Measurements from ENCODE around the gene GRAMD4.

GRAMD4 gene

DNA sequence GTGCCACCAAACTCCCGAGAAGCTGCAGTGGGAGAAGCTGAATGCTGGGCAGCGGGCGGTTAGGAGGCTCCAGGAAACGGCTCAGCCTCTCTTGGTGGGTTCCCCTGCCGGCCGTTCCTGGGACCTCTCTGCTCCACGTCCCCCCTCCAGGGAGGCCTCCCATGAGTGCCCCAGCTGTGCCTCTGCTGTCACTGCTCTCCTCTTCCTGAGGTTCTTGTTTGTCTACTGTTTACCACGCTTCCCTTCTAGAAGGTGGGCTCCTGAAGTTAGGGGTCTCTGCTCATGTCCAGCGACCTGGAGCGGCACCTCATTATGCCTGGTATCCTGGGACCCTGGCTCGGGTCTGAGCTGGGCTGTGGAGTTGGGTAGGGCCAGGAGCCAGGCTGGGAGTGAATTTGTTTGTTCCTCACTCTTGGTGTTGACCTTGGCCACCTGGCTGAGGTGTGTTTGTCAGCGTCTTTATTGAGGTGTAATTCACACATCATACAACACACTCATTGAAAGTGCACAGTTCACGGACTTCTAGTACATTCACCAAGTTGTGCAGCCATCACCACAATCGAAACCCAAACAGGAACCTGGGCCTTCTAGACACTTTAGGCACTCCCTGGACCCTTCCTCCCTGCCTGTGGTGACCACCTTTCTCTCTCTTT, 37.8 kb upstream of the GRAMD4 start:
- DNase-seq, result no peak

DNA sequence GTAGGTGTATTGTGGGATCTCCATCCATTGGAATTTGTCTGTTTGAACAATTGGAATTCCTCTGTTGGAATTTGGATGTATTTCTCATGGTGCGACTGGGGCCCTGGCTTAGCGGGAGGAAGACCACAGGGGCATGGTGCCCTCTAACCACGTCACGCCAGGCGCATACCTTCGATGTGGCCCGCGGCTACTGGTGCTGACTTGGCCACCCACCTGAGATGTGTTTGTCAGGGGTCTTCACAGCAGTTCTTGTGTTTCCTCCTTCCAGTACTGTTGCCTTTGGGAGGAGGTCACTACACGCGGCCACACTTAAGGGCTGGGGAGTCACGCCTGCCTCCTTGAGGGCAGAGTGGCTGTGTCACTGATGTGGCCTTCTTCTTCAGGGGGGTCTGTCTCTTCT, 36.6 kb upstream of the GRAMD4 start:
- no peak for DNase-seq

GRCh38 chr22:46584081-46584921, 35.9 kb upstream of the GRAMD4 start:
- DNase-seq, result no peak

DNA sequence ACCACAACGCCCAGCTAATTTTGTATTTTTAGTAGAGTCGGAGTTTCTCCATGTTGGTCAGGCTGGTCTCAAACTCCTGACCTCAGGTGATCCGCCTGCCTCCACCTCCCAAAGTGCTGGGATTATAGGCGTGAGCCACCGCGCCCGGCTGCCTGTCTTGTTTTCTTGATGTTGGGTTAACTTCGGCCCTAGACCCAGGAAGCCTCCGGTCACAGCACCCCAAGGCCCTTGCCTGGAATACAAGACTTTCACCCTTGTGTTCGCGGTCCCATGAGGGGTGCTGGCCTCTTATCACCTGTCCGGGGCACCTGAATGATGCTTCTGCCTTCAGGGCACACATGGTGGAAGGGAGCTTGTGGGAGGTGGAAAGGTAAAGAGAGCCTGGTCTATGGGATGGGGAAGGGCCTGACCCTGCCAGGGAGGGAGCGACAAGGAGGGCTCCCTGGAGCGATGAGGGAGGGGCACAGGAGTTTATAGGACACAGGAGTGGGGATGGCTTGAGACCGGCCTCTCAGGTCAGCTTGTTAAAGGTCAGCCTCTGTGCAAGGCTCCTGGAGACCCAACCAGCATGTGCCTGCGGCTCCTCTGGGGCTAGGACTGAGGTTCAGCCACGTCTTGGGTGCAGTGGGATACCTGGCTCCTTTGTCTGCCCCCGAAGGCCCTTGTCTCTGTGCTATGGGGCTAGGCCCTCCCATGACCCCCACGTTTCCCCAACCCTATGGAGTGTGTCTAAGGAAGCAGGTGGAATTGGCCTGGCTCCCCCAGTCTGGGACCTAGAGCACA, 34.7 kb upstream of the GRAMD4 start:
- DNase-seq, result no peak

- DNase-seq, result no peak
Observed at GRCh38 chr22:46586123-46586519, 34.1 kb upstream of the GRAMD4 start.

GRCh38 chr22:46586531-46587011, 33.6 kb upstream of the GRAMD4 start:
- no peak for DNase-seq

GRCh38 chr22:46587061-46587460, 33.1 kb upstream of the GRAMD4 start:
- DNase-seq, result peak; percentile 75

DNA sequence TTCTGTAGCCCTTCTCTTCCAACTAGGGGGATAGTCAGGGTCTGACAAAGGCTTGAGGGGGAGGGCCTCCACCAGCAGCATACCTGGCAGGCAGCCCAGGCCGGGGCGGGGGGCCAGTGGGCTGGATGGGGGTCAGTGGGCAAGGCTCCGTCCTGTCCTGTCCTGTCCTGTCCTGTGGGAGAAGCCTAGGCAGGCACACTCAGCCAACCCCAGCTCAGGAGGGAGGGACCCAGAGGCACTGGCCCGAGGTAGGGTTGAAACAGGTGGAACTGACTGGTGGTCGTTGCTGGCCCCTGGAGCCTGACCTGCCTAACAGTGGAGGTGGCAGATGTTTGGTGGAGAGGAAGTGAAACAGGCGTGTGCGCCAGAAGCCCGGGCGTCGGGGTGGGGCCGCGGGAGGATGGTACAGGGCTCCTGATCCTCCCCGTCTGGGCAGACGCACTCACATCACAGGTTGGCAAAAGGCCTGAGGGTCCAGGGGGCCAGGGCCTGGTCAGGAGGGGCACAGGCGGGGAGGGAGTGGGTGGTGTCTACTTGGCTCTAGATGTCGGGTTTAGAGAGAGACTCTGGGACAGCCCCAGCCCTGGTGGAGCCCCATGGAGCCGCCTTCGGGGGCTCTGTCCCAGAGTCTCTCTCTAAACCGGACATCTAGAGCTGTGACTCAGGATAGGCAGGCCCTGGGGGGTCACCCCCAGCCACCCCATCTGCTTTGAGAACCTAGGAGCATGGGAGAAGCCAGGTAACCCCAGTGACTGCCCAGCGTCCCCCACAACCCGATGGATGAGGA, 32.5 kb upstream of the GRAMD4 start:
- peak; percentile 93 for DNase-seq

GRCh38 chr22:46588279-46589140, 31.7 kb upstream of the GRAMD4 start:
- no peak for DNase-seq

DNA sequence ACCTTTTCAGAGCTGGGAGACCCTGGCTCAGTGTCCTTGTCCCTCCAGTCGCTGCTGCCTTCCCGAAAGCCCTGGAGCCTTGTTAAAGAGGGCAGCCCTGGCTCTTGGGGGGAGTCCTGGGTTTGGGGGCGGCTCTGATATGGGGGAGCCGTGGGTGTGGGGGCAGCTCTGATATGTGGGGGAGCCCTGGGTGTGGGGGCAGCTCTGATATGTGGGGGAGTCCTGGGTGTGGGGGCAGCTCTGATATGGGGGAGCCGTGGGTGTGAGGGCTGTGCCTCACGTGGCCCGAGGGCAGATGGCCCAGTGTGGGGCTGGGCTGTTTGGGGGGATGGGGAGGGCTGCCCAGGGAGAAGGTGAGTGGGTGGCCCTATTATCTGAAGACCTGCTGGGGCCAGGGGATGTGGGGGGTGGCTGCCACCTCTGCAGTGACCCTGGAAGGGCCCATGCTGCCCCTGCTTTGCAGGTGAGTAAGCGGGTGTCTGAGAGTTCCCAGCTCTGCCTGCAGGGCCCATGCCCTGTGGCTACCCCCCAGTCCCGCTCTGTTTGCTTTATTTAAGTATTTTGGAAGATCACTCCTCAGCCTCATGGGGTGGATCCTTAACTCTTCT, 30.9 kb upstream of the GRAMD4 start:
- no peak for DNase-seq

GRCh38 chr22:46589871-46590271, 30.3 kb upstream of the GRAMD4 start:
- no peak for DNase-seq

- DNase-seq, result no peak
Observed at GRCh38 chr22:46590334-46590733, 29.9 kb upstream of the GRAMD4 start.

DNA sequence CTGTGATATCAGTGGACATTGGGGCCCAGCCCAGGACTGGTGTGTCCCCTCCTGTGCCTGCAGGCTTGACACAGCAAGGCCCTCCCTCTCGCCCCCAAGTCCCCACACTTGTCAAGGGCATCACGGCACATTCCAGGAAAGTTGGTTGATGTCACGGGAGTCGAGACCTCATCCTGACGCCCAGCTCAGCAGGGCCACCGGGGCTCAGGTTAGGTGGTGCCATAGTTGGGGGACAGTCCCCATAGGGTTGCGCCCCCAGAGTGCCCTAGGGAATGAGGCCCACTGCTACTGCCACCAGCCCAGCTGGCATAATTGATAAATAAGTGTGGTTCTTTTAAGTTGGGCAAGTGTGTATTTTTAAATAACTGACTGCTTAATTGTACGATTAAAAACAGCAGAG, 28.3 kb upstream of the GRAMD4 start:
- no peak for DNase-seq

GRCh38 chr22:46592390-46592872, 27.8 kb upstream of the GRAMD4 start:
- DNase-seq, result peak; percentile 86

DNA sequence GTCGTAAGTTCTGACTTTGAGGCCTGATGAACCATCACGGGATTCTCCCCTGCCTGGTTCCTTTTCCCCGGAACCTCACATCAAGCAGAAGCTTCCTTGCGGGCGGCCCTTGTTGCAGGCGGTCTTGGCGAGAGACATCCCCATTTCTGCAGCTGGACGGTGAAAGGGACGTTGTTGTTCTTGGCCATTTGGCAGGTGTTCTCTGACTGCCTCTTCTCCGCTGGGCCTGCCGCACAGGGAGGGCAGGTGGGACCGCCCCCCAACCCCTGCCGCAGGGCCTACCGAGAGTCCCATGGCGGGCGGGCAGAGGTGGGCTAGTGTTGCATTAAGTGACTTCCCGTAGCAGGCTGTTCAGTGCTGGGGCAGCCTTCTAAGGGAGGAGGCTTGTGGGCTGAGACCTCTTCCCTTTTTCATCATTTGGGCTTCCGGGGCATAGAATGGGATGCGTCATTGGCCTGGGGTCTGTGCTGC, 26.9 kb upstream of the GRAMD4 start:
- DNase-seq, result peak; percentile 36

DNA sequence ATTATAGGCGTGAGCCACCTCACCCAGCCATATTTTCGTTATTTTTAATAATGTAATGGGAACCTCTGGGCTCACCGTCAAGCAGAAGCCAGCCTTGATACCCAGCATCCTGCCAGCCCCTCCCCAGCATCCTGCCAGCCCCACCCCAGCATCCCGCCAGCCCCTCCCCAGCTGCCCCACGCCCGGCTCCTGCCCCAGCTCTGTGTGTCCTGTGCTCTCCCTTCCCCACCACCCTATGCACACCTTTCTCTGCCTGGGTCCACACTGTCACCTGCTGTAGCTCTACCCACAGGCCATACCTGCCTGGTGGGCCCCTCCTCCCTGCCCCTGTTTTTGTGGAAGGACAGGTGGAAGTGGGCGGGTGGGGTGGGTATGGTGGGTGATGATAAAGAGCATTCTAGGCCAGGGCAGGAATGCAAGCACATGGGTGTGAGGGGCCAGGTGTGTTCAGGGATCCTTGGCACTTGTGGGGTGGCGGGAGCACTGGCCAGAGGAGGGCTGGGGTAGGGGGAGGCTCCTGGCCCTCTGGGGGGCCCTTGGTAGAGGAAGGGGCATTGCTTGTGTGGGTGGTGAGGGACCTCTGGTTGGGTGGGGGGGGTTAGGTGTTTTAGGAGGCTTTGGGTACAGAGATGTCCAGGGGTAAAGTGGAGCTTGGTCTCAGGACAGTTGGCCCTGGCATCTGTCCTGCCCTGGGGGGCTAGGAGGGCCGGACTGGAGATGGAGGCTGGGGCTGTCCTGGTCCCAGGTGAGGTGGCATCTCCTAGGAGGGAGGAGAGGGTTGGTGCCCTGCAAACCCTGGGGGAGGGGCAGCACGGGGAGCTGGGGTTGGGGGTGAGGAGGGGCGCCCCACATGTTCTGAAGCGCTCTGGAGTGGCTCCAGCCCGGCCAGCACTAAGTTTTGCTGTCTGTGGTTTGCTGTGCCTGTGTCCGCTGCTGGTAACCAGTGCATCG, 25.9 kb upstream of the GRAMD4 start:
- DNase-seq, result no peak

- no peak for DNase-seq
Observed at GRCh38 chr22:46594947-46595298, 25.3 kb upstream of the GRAMD4 start.

DNA sequence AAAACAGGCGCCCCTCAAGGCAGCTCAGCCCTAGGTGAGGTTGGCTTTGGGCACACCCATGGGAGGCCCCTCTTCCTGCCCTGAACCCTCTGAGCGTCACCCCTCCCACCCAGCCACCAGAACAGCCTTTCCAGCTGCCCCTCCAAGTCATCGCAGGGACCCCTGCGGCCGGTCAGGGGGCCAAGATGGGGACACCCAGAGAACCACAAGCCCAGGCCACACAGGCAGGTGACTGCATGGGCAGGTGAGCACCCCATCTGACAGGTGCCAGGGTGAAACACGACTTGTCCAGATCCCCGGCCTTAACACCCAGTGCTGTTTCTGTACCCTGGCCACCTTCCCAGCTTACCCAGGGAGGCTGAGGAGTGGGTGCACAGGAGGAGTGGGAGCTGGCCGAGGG, 24.6 kb upstream of the GRAMD4 start:
- no peak for DNase-seq

DNA sequence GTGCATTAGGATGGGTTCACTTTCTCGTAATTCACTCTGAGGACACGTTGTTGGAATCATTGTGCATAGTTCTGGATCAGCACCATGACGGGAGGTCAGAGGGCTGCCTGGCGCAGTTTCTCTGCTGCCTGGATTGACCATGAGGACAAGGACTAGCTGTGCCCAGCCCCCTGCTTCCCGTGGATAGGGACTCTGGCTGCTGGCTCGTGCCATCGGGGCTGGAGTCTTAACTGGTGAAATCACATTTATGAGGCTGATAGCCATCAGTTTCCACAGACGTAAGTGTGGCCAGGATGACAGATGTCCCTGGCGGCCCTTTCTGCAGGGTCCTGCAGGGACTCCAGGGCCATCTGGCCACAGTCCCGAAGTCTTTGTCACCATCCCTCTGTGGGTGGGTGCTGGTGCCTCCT, 24.1 kb upstream of the GRAMD4 start:
- DNase-seq, result no peak

DNA sequence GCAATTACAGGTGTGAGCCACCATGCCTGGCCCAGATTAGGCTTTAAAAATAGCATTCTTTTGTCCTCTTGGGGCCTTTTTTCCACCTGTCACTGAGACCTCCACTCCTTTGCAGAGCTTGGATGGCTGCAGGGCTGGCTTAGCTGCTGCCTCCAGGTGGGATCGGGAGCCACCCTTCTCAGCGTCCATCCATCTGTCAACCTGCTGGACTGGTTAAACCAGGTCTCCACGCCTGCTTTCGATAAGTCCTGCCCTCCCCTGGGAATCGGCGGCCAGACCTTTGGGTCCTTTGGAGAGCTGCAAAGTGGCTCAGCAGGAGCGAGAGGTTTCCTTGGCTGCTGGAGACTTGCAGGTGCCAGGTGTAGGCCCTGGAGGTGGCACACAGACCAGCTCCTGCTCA, 23.4 kb upstream of the GRAMD4 start:
- no peak for DNase-seq

All from RPMI8226 (cell line).